HG02571 (cell line): ENCODE measurements around the gene ADGRL3.
"Not testable (repeated sequence)": the region's sequence is repeated elsewhere in the genome, so short reads cannot be mapped to it uniquely, and the experiment has no call there.

Experiments used
- ATAC-seq: cut with Tn5 transposase; IDR thresholded peaks from one replicate; pipeline ENCODE4 v1.9.1; 2021; ENCODE audit warnings: mild to moderate bottlenecking, moderate library complexity; ENCODE audit not compliant: unreplicated experiment

Gene ADGRL3

GRCh38 chr4:61924131-61924530 lies 724.0 kb downstream of the ADGRL3 start:
- ATAC-seq, result no peak

GRCh38 chr4:61933527-61933926 lies 733.4 kb downstream of the ADGRL3 start:
- no peak for ATAC-seq

GRCh38 chr4:61934198-61934597 lies 734.1 kb downstream of the ADGRL3 start:
- no peak for ATAC-seq

- ATAC-seq, result no peak
These were observed 738.2 kb downstream of the ADGRL3 start for GRCh38 chr4:61938250-61938846.

GRCh38 chr4:61950625-61951024 lies 750.5 kb downstream of the ADGRL3 start:
- no peak for ATAC-seq

- no peak for ATAC-seq
These were observed 753.3 kb downstream of the ADGRL3 start for GRCh38 chr4:61953386-61953785.

- no peak for ATAC-seq
These were observed 758.5 kb downstream of the ADGRL3 start for GRCh38 chr4:61958591-61958990.

- no peak for ATAC-seq
These were observed 759.0 kb downstream of the ADGRL3 start for GRCh38 chr4:61959087-61959486.

GRCh38 chr4:61984260-61984909 lies 784.3 kb downstream of the ADGRL3 start:
- no peak for ATAC-seq

- ATAC-seq, result no peak
These were observed 785.3 kb downstream of the ADGRL3 start for GRCh38 chr4:61985426-61985825.

- not testable (repeated sequence) for ATAC-seq
These were observed 786.8 kb downstream of the ADGRL3 start for GRCh38 chr4:61986929-61987328.

- no peak for ATAC-seq
These were observed 792.2 kb downstream of the ADGRL3 start for GRCh38 chr4:61992351-61992750.

- ATAC-seq, result no peak
These were observed 793.9 kb downstream of the ADGRL3 start for GRCh38 chr4:61994036-61994435.

- no peak for ATAC-seq
These were observed 795.7 kb downstream of the ADGRL3 start for GRCh38 chr4:61995717-61996340.

GRCh38 chr4:61996943-61997342 lies 796.8 kb downstream of the ADGRL3 start:
- ATAC-seq, result no peak

- ATAC-seq, result no peak
These were observed 797.7 kb downstream of the ADGRL3 start for GRCh38 chr4:61997831-61998230.

GRCh38 chr4:62003695-62004094 lies 803.6 kb downstream of the ADGRL3 start:
- no peak for ATAC-seq

GRCh38 chr4:62004881-62005280 lies 804.8 kb downstream of the ADGRL3 start:
- no peak for ATAC-seq

GRCh38 chr4:62006108-62006507 lies 806.0 kb downstream of the ADGRL3 start:
- no peak for ATAC-seq

GRCh38 chr4:62015043-62015739 lies 815.1 kb downstream of the ADGRL3 start:
- ATAC-seq, result no peak

GRCh38 chr4:62018537-62018936 lies 818.4 kb downstream of the ADGRL3 start:
- ATAC-seq, result no peak

- no peak for ATAC-seq
These were observed 823.5 kb downstream of the ADGRL3 start for GRCh38 chr4:62023633-62024032.
